DOHH2 (cell line): ENCODE data around the gene URB2.

Experiments used
- H3F3A ChIP-seq: fragments of 200-600 bp; sonication (generic), shearing (Covaris generic); 2 replicates; pipeline ENCODE4 v1.6.0; 2016; ENCODE audit warnings: antibody characterized with exemption, mild to moderate bottlenecking; ENCODE audit not compliant: control insufficient read depth, insufficient read depth
- H3K27ac ChIP-seq: fragments of 200-600 bp; sonication (generic); 2 replicates; pipeline ENCODE4 v1.5.1; 2014; ENCODE audit warnings: low read depth, mild to moderate bottlenecking, low read length, moderate library complexity
- H3K27me3 ChIP-seq: fragments of 200-600 bp; sonication (generic); 2 replicates; pipeline ENCODE4 v1.6.1; 2014; ENCODE audit warnings: mild to moderate bottlenecking, low read length, mixed read lengths; ENCODE audit not compliant: control insufficient read depth
- H3K36me3 ChIP-seq: fragments of 200-600 bp; sonication (generic); 2 replicates; pipeline ENCODE4 v1.6.1; 2014; ENCODE audit warnings: mild to moderate bottlenecking, low read length, moderate library complexity, mixed read lengths; ENCODE audit not compliant: control insufficient read depth
- H3K4me1 ChIP-seq: fragments of 200-600 bp; sonication (generic); 2 replicates; pipeline ENCODE4 v1.6.1; 2014; ENCODE audit warnings: mild to moderate bottlenecking, low read length, mixed read lengths; ENCODE audit not compliant: control insufficient read depth
- H3K4me2 ChIP-seq: fragments of 200-600 bp; sonication (generic); 2 replicates; pipeline ENCODE4 v1.6.0; 2014; ENCODE audit warnings: mild to moderate bottlenecking, low read length, moderate library complexity
- H3K4me3 ChIP-seq: fragments of 200-600 bp; sonication (generic); 2 replicates; pipeline ENCODE4 v1.5.1; 2014; ENCODE audit warnings: mild to moderate bottlenecking, low read length, mixed read lengths
- H3K79me2 ChIP-seq: fragments of 200-600 bp; sonication (generic); 2 replicates; pipeline ENCODE4 v1.6.1; 2014; ENCODE audit warnings: mild to moderate bottlenecking, low read length, mixed read lengths; ENCODE audit not compliant: control insufficient read depth
- H3K9me2 ChIP-seq: fragments of 200-600 bp; sonication (generic); replicated peaks from 2 replicates; pipeline ENCODE4 v1.6.1; 2014; ENCODE audit warnings: mild to moderate bottlenecking, low read length, mixed read lengths; ENCODE audit not compliant: control insufficient read depth
- H3K9me3 ChIP-seq: fragments of 200-600 bp; sonication (generic); 2 replicates; pipeline ENCODE4 v1.6.1; 2014; ENCODE audit warnings: antibody characterized with exemption, low read length, mixed read lengths; ENCODE audit not compliant: control insufficient read depth, insufficient read depth
- H4K20me1 ChIP-seq: fragments of 200-600 bp; sonication (generic); 2 replicates; pipeline ENCODE4 v1.6.0; 2014; ENCODE audit warnings: low read depth, mild to moderate bottlenecking, antibody characterized with exemption, low read length, moderate library complexity; ENCODE audit not compliant: control insufficient read depth, insufficient read depth
- EZH2phosphoT487 ChIP-seq: fragments of 200-600 bp; sonication (generic); IDR thresholded peaks from 2 replicates; pipeline ENCODE4 v1.6.1; 2017; ENCODE audit warnings: borderline replicate concordance, mild to moderate bottlenecking, antibody characterized with exemption, low read length, moderate library complexity, mixed read lengths
- TF ChIP-seq, protein P1 (sequence below): fragments of 200-600 bp; sonication (generic); IDR thresholded peaks from one replicate; pipeline ENCODE4 v1.5.1; 2014; ENCODE audit warnings: antibody characterized with exemption, mild to moderate bottlenecking, low read depth, low read length; ENCODE audit not compliant: poor library complexity, severe bottlenecking

The URB2 gene

GRCh38 chr1:229693129-229693900, 67.3 kb downstream of the URB2 start:
- no peak for TF ChIP-seq EZH2phosphoT487
- TF ChIP-seq, protein P1, sequence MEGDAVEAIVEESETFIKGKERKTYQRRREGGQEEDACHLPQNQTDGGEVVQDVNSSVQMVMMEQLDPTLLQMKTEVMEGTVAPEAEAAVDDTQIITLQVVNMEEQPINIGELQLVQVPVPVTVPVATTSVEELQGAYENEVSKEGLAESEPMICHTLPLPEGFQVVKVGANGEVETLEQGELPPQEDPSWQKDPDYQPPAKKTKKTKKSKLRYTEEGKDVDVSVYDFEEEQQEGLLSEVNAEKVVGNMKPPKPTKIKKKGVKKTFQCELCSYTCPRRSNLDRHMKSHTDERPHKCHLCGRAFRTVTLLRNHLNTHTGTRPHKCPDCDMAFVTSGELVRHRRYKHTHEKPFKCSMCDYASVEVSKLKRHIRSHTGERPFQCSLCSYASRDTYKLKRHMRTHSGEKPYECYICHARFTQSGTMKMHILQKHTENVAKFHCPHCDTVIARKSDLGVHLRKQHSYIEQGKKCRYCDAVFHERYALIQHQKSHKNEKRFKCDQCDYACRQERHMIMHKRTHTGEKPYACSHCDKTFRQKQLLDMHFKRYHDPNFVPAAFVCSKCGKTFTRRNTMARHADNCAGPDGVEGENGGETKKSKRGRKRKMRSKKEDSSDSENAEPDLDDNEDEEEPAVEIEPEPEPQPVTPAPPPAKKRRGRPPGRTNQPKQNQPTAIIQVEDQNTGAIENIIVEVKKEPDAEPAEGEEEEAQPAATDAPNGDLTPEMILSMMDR = no peak
- H3K27me3 ChIP-seq = no peaks in the 10 kb centered on the region
- no peaks in the 10 kb centered on the region for H3K36me3 ChIP-seq
- peak overlapping the region; percentile 13; the same call in 1 of the 2 replicates for H3K4me3 ChIP-seq
- H3K4me1 ChIP-seq = peaks cover 59% of the 10 kb centered on the region
- H3F3A ChIP-seq = 0 out of 2 replicates have a peak, but pooled peaks cover 3% of the 10 kb centered on the region
- peak overlapping the region; percentile 49 for H3K4me2 ChIP-seq
- H3K27ac ChIP-seq = peak overlapping the region; percentile 41
- no peaks in the 10 kb centered on the region for H4K20me1 ChIP-seq
- H3K9me2 ChIP-seq = no peaks in the 10 kb centered on the region
- H3K9me3 ChIP-seq = no peaks in the 10 kb centered on the region
- no peaks in the 10 kb centered on the region for H3K79me2 ChIP-seq

- TF ChIP-seq, protein P1 = no peak
- no peak for TF ChIP-seq EZH2phosphoT487
- Histone ChIP-seq H3K36me3 (no peaks in the 10 kb centered on the region), H3F3A (0 out of 2 replicates have a peak, but pooled peaks cover 3% of the 10 kb centered on the region), H3K79me2 (no peaks in the 10 kb centered on the region), H3K9me3 (no peaks in the 10 kb centered on the region), H3K27me3 (no peaks in the 10 kb centered on the region), H3K4me1 (peaks cover 59% of the 10 kb centered on the region), H3K27ac (no peak overlapping the region), H3K4me3 (0 out of 2 replicates have a peak overlapping the region, but pooled peaks have one; percentile 5), H3K9me2 (no peaks in the 10 kb centered on the region), H3K4me2 (peak overlapping the region; percentile 49), H4K20me1 (no peaks in the 10 kb centered on the region)
Observed at GRCh38 chr1:229694053-229694693, 68.1 kb downstream of the URB2 start.

DNA sequence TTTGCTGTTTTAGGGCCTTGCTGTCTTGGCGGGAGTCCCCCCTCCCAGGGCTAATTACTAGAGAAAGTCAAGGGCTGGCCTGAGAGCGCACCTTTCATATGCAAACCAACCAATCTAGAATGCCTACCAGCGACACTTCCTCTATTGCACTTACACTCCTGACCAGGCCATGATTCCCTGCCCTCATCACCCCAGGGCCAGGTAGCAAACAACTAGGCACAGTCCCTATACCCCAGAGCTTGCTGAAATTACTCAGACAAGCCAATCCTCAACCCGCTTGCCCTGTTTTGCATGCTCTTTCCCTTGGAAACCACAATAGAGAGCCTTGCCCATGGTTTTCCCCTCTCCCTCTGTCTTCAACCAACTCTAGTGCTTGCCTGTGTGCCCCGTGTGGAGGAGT, 70.3 kb downstream of the URB2 start:
- Histone ChIP-seq H3K4me2 (no peak overlapping the region), H4K20me1 (no peaks in the 10 kb centered on the region), H3K4me1 (peaks cover 52% of the 10 kb centered on the region), H3K36me3 (no peaks in the 10 kb centered on the region), H3K27me3 (no peaks in the 10 kb centered on the region), H3K9me3 (no peaks in the 10 kb centered on the region), H3K4me3 (no peak overlapping the region), H3F3A (0 out of 2 replicates have a peak, but pooled peaks cover 3% of the 10 kb centered on the region), H3K27ac (no peak overlapping the region), H3K9me2 (no peaks in the 10 kb centered on the region), H3K79me2 (no peaks in the 10 kb centered on the region)
- TF ChIP-seq, protein P1 = no peak
- TF ChIP-seq EZH2phosphoT487 = no peak
